B cell (primary cell): ENCODE measurements around the gene FLNB. TPM values are rescaled to one million over a fixed set of nuclear protein-coding genes. Genes with fewer than 3 reads are reported as not detected.

ENCODE experiments used
- ATAC-seq: fragments of 200-7000 bp; cut with Tn5 transposase; one replicate; pipeline ENCODE4 v1.10.0; 2021; ENCODE audit warnings: low read depth, mild to moderate bottlenecking, moderate number of reproducible peaks, moderate library complexity
- CTCF ChIA-PET: fragments of 350-600 bp; sonication (Branson Sonifier 250); formaldehyde crosslinking; loops from one replicate; lab custom pipeline; 2021; ENCODE audit warnings: antibody characterized with exemption, inconsistent platforms; lab: Charles Lee
- POLR2A ChIA-PET: fragments of 350-600 bp; sonication (Branson Sonifier 250); formaldehyde crosslinking; loops from one replicate; lab custom pipeline; 2021; ENCODE audit warnings: antibody characterized with exemption; lab: Charles Lee
- DNase-seq: peaks from one replicate; pipeline ENCODE4 v3.0.0; 2013
- H2AFZ ChIP-seq: 2 replicates; pipeline ENCODE4 v1.6.1; 2012; ENCODE audit warnings: mild to moderate bottlenecking, low read depth, low read length; ENCODE audit not compliant: insufficient read depth, poor library complexity, severe bottlenecking
- H3K27ac ChIP-seq, 2 donors: 1 replicate in 1 of 2; 2 replicates in 1 of 2; pipeline ENCODE4 v1.5.1; 2012 to 2013; ENCODE audit warnings: low read length in 2 of 2, mild to moderate bottlenecking in 2 of 2, moderate library complexity in 1 of 2
- H3K27me3 ChIP-seq, 4 experiments: fragments of 200-600 bp in 1 of 4; sonication (generic) in 1 of 4; replicated peaks in 1 of 4; 1 replicate in 2 of 4; 2 replicates in 2 of 4; pipeline versions ENCODE4 v1.6.1 to v1.7.0; 2013 to 2016; ENCODE audit warnings: low read length in 3 of 4, mild to moderate bottlenecking in 2 of 4, mixed read lengths in 1 of 4, moderate library complexity in 1 of 4; ENCODE audit not compliant: insufficient read depth in 4 of 4, control insufficient read depth in 3 of 4; ENCODE audit errors: control extremely low read depth in 1 of 4
- H3K36me3 ChIP-seq, 2 experiments: replicated peaks in 1 of 2; 1 replicate in 1 of 2; 2 replicates in 1 of 2; pipeline versions ENCODE4 v1.6.1 to v1.7.1; 2013; ENCODE audit warnings: low read length in 1 of 2; ENCODE audit not compliant: insufficient read depth in 2 of 2, control insufficient read depth in 1 of 2; ENCODE audit errors: control extremely low read depth in 1 of 2, extremely low read depth in 1 of 2
- H3K4me1 ChIP-seq, 2 donors: fragments of 200-600 bp in 1 of 2; sonication (generic) in 1 of 2; 1 replicate in 1 of 2; 2 replicates in 1 of 2; pipeline versions ENCODE4 v1.5.1 to v1.6.1; 2013 to 2017; ENCODE audit warnings: low read length in 2 of 2; ENCODE audit not compliant: control insufficient read depth in 2 of 2, insufficient read depth in 2 of 2
- H3K4me2 ChIP-seq: replicated peaks from 2 replicates; pipeline ENCODE3; 2012; ENCODE audit warnings: mild to moderate bottlenecking, low read depth, low read length; ENCODE audit not compliant: poor library complexity, severe bottlenecking
- H3K4me3 ChIP-seq, 5 experiments: fragments of 200-600 bp in 1 of 5; sonication (generic) in 1 of 5; 1 replicate in 3 of 5; 2 replicates in 2 of 5; pipeline versions ENCODE4 v1.5.1 to v1.7.0; 2011 to 2016; ENCODE audit warnings: low read length in 4 of 5, mild to moderate bottlenecking in 4 of 5, low read depth in 2 of 5, control low read depth in 1 of 5, moderate library complexity in 1 of 5; ENCODE audit not compliant: insufficient read depth in 1 of 5; ENCODE audit errors: control extremely low read depth in 1 of 5, extremely low read depth in 1 of 5
- H3K79me2 ChIP-seq: fragments of 200-600 bp; sonication (generic); one replicate; pipeline ENCODE4 v1.6.0; 2016; ENCODE audit warnings: low read length; ENCODE audit not compliant: control insufficient read depth, insufficient read depth
- H3K9ac ChIP-seq: fragments of 200-600 bp; sonication (generic); 2 replicates; pipeline ENCODE4 v1.6.1; 2017; ENCODE audit warnings: mild to moderate bottlenecking, low read length, moderate library complexity
- H3K9me3 ChIP-seq, 3 donors: one replicate each; pipeline versions ENCODE4 v1.6.1 to v1.7.1; 2013; ENCODE audit warnings: low read length in 2 of 3; ENCODE audit not compliant: control insufficient read depth in 2 of 3, insufficient read depth in 1 of 3; ENCODE audit errors: control extremely low read depth in 1 of 3
- H4K20me1 ChIP-seq: 2 replicates; pipeline ENCODE4 v1.6.0; 2012; ENCODE audit warnings: mild to moderate bottlenecking, low read length; ENCODE audit not compliant: insufficient read depth, control insufficient read depth, poor library complexity, severe bottlenecking
- H3K27ac Mint-ChIP-seq: one replicate; pipeline ENCODE4 v1.8.0; 2021; ENCODE audit warnings: mixed read lengths
- H3K27me3 Mint-ChIP-seq: one replicate; pipeline ENCODE4 v1.8.0; 2021; ENCODE audit warnings: mixed read lengths
- H3K4me1 Mint-ChIP-seq: one replicate; pipeline ENCODE4 v1.8.0; 2021; ENCODE audit warnings: mixed read lengths
- H3K4me3 Mint-ChIP-seq: one replicate; pipeline ENCODE4 v1.8.0; 2021; ENCODE audit warnings: mixed read lengths
- H3K9me3 Mint-ChIP-seq: one replicate; pipeline ENCODE4 v1.8.0; 2022; ENCODE audit warnings: mixed read lengths; ENCODE audit not compliant: insufficient read depth
- CTCF ChIP-seq: fragments of 200-600 bp; IDR thresholded peaks from one replicate; pipeline ENCODE4 v1.8.0; 2022; ENCODE audit warnings: antibody characterized with exemption, mild to moderate bottlenecking
- EZH2 ChIP-seq: IDR thresholded peaks from 2 replicates; pipeline ENCODE4 v1.6.1; 2012; ENCODE audit warnings: borderline replicate concordance, low read depth, mild to moderate bottlenecking, moderate library complexity, low read length; ENCODE audit not compliant: insufficient read depth, poor library complexity, severe bottlenecking
- WGBS: methylation state at CpG from one replicate; pipeline ENCODE4 v1.1.5; 2013; ENCODE audit warnings: missing lambda C conversion rate; ENCODE audit not compliant: insufficient coverage; 5-methylcytosine and 5-hydroxymethylcytosine counted together
- intact Hi-C: fragments of 100-400 bp; cut with micrococcal nuclease; formaldehyde crosslinking; loops from one replicate; pipeline ENCODE4 v1.10.0; 2022
- polyA plus RNA-seq: library from polyadenylated mRNA; depleted of rRNA; stranded (reverse); fragments of >200 nt; gene quantifications from 2 replicates; pipeline ENCODE4 v1.2.3, GENCODE V29; 2012
- total RNA-seq, 2 donors: library from RNA; stranded (reverse); fragments of 120-200 nt in 1 of 2; gene quantifications; 1 replicate in 1 of 2; 2 replicates in 1 of 2; pipeline versions ENCODE4 v1.2.3 to v1.2.4, GENCODE V29; 2013 to 2022

Gene FLNB
- total and polyA plus RNA-seq, 2 donors (not counting 1 experiment from before 2014, with no cell fraction given), result 25.5 to 28.3 TPM

- no peaks in the 10 kb centered on the region for H3K79me2 ChIP-seq
- H3K4me1 ChIP-seq, result peaks cover 0 to under 1% of the 10 kb centered on the region in 2 donors
- H4K20me1 ChIP-seq, result no peaks in the 10 kb centered on the region
- peaks cover 3% of the 10 kb centered on the region for H3K27me3 Mint-ChIP-seq
- H3K9me3 ChIP-seq, result no peaks in the 10 kb centered on the region
- H3K4me3 Mint-ChIP-seq, result no peak overlapping the region
- DNase-seq, result no peak
- ATAC-seq, result no peak
- POLR2A ChIA-PET, result no interaction called here
- no peak overlapping the region for H3K27ac ChIP-seq
- intact Hi-C loops, result no loop called here
- no peak overlapping the region for H3K4me3 ChIP-seq
- H3K36me3 ChIP-seq, result no peaks in the 10 kb centered on the region
- no peak overlapping the region for H3K9ac ChIP-seq
- 83% methylated on average over 1 of the region's 1 CpG for WGBS
- H3K27me3 ChIP-seq, result peaks cover 0 to 5% (median 2%) of the 10 kb centered on the region in 4 experiments
- no peak for TF ChIP-seq EZH2
- no peak for TF ChIP-seq CTCF
- no peak overlapping the region for H3K27ac Mint-ChIP-seq
- H2AFZ ChIP-seq, result no peak overlapping the region
- no peaks in the 10 kb centered on the region for H3K4me1 Mint-ChIP-seq
- CTCF ChIA-PET, result no interaction called here
- H3K4me2 ChIP-seq, result no peak overlapping the region
- no peaks in the 10 kb centered on the region for H3K9me3 Mint-ChIP-seq
These were observed 18.6 kb upstream of the FLNB start for GRCh38 chr3:57989646-57990045.

GRCh38 chr3:57992452-57993213 lies 15.6 kb upstream of the FLNB start:
- Mint-ChIP-seq H3K9me3 (no peaks in the 10 kb centered on the region), H3K27me3 (peaks cover 3% of the 10 kb centered on the region), H3K4me1 (no peaks in the 10 kb centered on the region), H3K4me3 (no peak overlapping the region), H3K27ac (no peak overlapping the region)
- Histone ChIP-seq H3K9me3 (no peaks in the 10 kb centered on the region), H3K4me2 (no peak overlapping the region), H3K79me2 (no peaks in the 10 kb centered on the region), H4K20me1 (no peaks in the 10 kb centered on the region), H3K36me3 (no peaks in the 10 kb centered on the region), H3K4me1 (no peaks in the 10 kb centered on the region), H2AFZ (no peak overlapping the region), H3K27ac (no peak overlapping the region), H3K9ac (no peak overlapping the region), H3K4me3 (no peak overlapping the region), H3K27me3 (no peaks in the 10 kb centered on the region)
- ChIA-PET CTCF (no interaction called here), POLR2A (no interaction called here)
- intact Hi-C loops, result no loop called here
- DNase-seq (no peak), ATAC-seq (no peak)
- TF ChIP-seq CTCF, result no peak
- TF ChIP-seq EZH2, result no peak
- 96% methylated on average over 9 of the region's 9 CpGs for WGBS
